ENCODE measurements around the gene AMY2B. TPM values are rescaled to one million over a fixed set of nuclear protein-coding genes. Genes with fewer than 3 reads are reported as not detected.

AMY2B gene
- total and polyA plus RNA-seq, 9 of the 15 experiments (the other 6 are each of a cell fraction or from before 2014, with no cell fraction given), result 0.22 to 2.0 (median 0.49) TPM

DNA sequence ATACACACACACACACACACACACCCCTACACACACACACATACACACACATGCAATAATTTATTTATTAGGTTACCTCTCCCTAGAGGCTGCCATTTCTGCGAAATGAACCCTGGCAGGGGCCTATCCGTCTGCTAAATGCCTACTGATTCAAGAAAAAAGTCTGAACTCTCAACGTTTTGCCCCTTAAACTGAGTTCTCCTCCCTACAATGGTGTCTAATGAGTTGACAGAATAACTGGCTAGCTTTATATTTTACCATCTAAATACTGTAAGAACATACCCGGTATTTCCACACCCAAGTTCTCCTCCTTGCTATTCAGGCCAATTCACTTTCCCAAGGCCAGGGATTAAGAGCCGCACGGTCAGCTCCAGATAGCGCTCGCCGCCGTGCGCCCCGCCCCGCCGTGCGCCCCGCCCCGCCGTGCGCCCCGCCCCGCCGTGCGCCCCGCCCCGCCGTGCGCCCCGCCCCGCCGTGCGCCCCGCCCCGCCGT is 46.2 kb upstream of the AMY2B start:
- Histone ChIP-seq H3K79me2 (ENCODE audit: control insufficient read depth, insufficient read depth, low read length) (peaks cover 36% of the 10 kb centered on the region), H3K27me3 (ENCODE audit: control insufficient read depth in 2 of 2, insufficient read depth in 2 of 2, low read length in 2 of 2) (no peaks in the 10 kb centered on the region), H4K20me1 (replicated peaks; ENCODE audit: control insufficient read depth, insufficient read depth, low read length) (no peaks in the 10 kb centered on the region), H3K9ac (ENCODE audit: insufficient read depth in 1 of 2, low read depth in 2 of 2, low read length in 2 of 2) (peak overlapping the region in 1 of 2 experiments; percentile 56; a peak in 2 of 4 replicates), H2AFZ (ENCODE audit: low read depth, low read length) (peak overlapping the region; percentile 77), H3K9me1 (ENCODE audit: control insufficient read depth, insufficient read depth, low read length) (no peaks in the 10 kb centered on the region), H3K36me3 (ENCODE audit: control insufficient read depth, insufficient read depth, low read length) (peaks cover 19% of the 10 kb centered on the region), H3K4me2 (ENCODE audit: insufficient read depth, low read length) (peak overlapping the region; percentile 74), H3K4me3 (peak overlapping the region; percentile 38), H3K9me3 (replicated peaks; ENCODE audit: control insufficient read depth, insufficient read depth, low read depth, low read length) (no peaks in the 10 kb centered on the region), H3K4me1 (replicated peaks in 1 of 2; ENCODE audit: control insufficient read depth in 2 of 2, insufficient read depth in 2 of 2, low read length in 2 of 2) (peaks cover 3 to 6% of the 10 kb centered on the region in 2 experiments; a peak in 3 of 5 replicates), H3K27ac (ENCODE audit: extremely low read depth, low read depth, low read length) (peak overlapping the region; percentile 52)
- DNase-seq (ENCODE audit: extremely low read depth in 1 of 4, low spot score in 3 of 4), result peak; percentile 70 to 77 (median 72)
- 12% methylated on average over 3 of the region's 34 CpGs for WGBS (ENCODE audit: insufficient coverage, low coverage, missing lambda C conversion rate)
- peak; percentile 23 for TF ChIP-seq PHF20 (IDR thresholded peaks at IDR 0.05; ENCODE audit: partially characterized antibody)
- peak; percentile 15; the same call in 1 of the 2 replicates for TF ChIP-seq BHLHE40 (IDR thresholded peaks at IDR 0.05; ENCODE audit: low read length)
- no peak for TF ChIP-seq ATF7 (IDR thresholded peaks at IDR 0.05)
- TF ChIP-seq FOXJ3 (CRISPR knock-in tag; IDR thresholded peaks at IDR 0.05), result no peak
- TF ChIP-seq SRSF1 (IDR thresholded peaks at IDR 0.05; ENCODE audit: low read depth, low read length), result no peak
- ChIA-PET CTCF (ENCODE audit: low intra/inter-chr PET ratio) (interaction anchor here (1.0 kb wide), 1 partner anchor 12 kb away, joined by 3 read pairs; no protein-coding TSS in a partner anchor), POLR2A (interaction anchor here (0.6 to 0.8 kb wide), 3 partner anchors 49 to 1915 kb away, joined by 3 read pairs; no protein-coding TSS in a partner anchor)
- FAIRE-seq, result peak; percentile 48
- ATAC-seq, result peak; percentile 86
- intact Hi-C loops (cut with micrococcal nuclease), result no loop called here
- BruUV-seq (replicated peaks), result no TSS peak
- in situ Hi-C loops (cut with MboI), result no loop called here

Measured in K562 (cell line).